Transverse colon (tissue), 4 donors: ENCODE data around the gene LENG8. TPM values are rescaled to one million over a fixed set of nuclear protein-coding genes. Genes with fewer than 3 reads are reported as not detected.

ENCODE experiments used
- DNase-seq: peaks from one replicate; pipeline ENCODE4 v3.0.0-alpha.2; 2019
- H3K27ac ChIP-seq, 4 donors: fragments of 200-600 bp; sonication (generic); 2 replicates each; pipeline ENCODE4 v1.5.1; 2016 to 2018; ENCODE audit warnings: inconsistent platforms in 4 of 4
- H3K27me3 ChIP-seq: fragments of 200-600 bp; sonication (generic); 2 replicates; pipeline ENCODE4 v1.5.1; 2017; ENCODE audit warnings: inconsistent platforms
- H3K36me3 ChIP-seq, 4 donors: fragments of 200-600 bp; sonication (generic); 2 replicates each; pipeline ENCODE4 v1.5.1; 2017 to 2019; ENCODE audit warnings: inconsistent platforms in 4 of 4
- H3K4me1 ChIP-seq, 4 donors: fragments of 200-600 bp; sonication (generic); 2 replicates each; pipeline ENCODE4 v1.5.1; 2017 to 2020; ENCODE audit warnings: inconsistent platforms in 4 of 4
- H3K4me3 ChIP-seq, 4 donors: fragments of 200-600 bp; sonication (generic); 1 replicate in 1 of 4; 2 replicates in 3 of 4; pipeline versions ENCODE4 v1.5.1 to v1.6.1; 2017 to 2019; ENCODE audit warnings: inconsistent platforms in 4 of 4
- H3K9me3 ChIP-seq, 2 donors: fragments of 200-600 bp; sonication (generic); 2 replicates each; pipeline ENCODE4 v1.5.1; 2017 to 2019; ENCODE audit warnings: inconsistent platforms in 2 of 2
- CTCF ChIP-seq, 5 experiments: fragments of 200-600 bp in 3 of 5; fragments of 450-650 bp in 2 of 5; sonication (generic) in 3 of 5; IDR thresholded peaks; 1 replicate in 2 of 5; 2 replicates in 3 of 5; pipeline ENCODE4 v1.5.1; 2016 to 2017; ENCODE audit warnings: antibody characterized with exemption in 5 of 5, inconsistent platforms in 3 of 5, mild to moderate bottlenecking in 2 of 5, moderate library complexity in 1 of 5
- EP300 ChIP-seq: sonication (generic); formaldehyde crosslinking; IDR thresholded peaks from one replicate; pipeline ENCODE4 v1.6.1; 2017; ENCODE audit warnings: antibody characterized with exemption, low read depth
- POLR2A ChIP-seq: fragments of 450-650 bp; IDR thresholded peaks from one replicate; pipeline ENCODE4 v1.6.1; 2016; ENCODE audit warnings: antibody characterized with exemption, mild to moderate bottlenecking, moderate library complexity
- POLR2AphosphoS5 ChIP-seq, 3 donors: sonication (generic); formaldehyde crosslinking; IDR thresholded peaks; one replicate each; pipeline ENCODE4 v1.6.1; 2016; ENCODE audit warnings: antibody characterized with exemption in 3 of 3
- WGBS, 2 donors: methylation state at CpG; one replicate each; pipeline ENCODE4 v1.1.5; 2018; ENCODE audit warnings: low coverage in 1 of 2; 5-methylcytosine and 5-hydroxymethylcytosine counted together
- in situ Hi-C, 4 donors: fragments of 200-750 bp; cut with MboI; loops; one replicate each; pipeline versions ENCODE4 v1.15.0 to v1.15.1; 2017; ENCODE audit warnings: low sequenced_read_pairs in 3 of 4, low pct_ligation_motif_present in 1 of 4, low pct_unique_long_range_greater_than_20kb in 1 of 4
- intact Hi-C: fragments of 100-400 bp; cut with DNase I; formaldehyde crosslinking; loops from one replicate; pipeline ENCODE4 v1.15.1; 2023; ENCODE audit warnings: low total_unique reads
- total RNA-seq, 4 donors: library from RNA; depleted of rRNA; stranded (reverse); fragments of >200 nt; gene quantifications; one replicate each; pipeline ENCODE4 v1.1.0, GENCODE V29; 2016

LENG8 gene
- total RNA-seq, 4 donors from 2014 or later = 194 to 1,037 (median 566) TPM

DNA sequence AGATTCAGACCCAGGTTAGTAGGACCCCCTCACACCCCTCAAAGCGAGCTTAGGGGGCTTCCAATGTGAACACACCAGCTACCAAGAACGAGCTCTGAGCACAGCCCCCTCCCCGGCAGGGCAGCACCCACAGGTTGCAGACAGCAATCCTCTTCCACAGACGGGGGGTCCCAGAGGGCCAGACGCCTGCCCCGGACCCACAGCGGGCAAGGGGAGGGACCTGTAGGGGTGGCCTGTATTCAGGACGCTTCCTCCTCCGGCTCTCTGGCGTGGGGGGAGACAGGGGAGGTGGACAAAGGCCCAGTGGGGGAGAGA, 29.0 kb upstream of the LENG8 start:
- in situ Hi-C loops (no loop called here), intact Hi-C loops (no loop called here)
- no peaks in the 10 kb centered on the region for H3K36me3 ChIP-seq
- no peak overlapping the region for H3K27ac ChIP-seq
- no peaks in the 10 kb centered on the region for H3K9me3 ChIP-seq
- H3K4me3 ChIP-seq = no peak overlapping the region
- H3K27me3 ChIP-seq = peaks cover 68% of the 10 kb centered on the region
- WGBS, 2 donors = 32% methylated on average over 10 of the region's 10 CpGs; no CpG with 5 or more reads in 1 of the 2 donors
- no peak for TF ChIP-seq EP300
- TF ChIP-seq POLR2A = no peak
- no peak for DNase-seq
- peaks cover 0 to 5% (median 0%) of the 10 kb centered on the region in 4 donors for H3K4me1 ChIP-seq

- TF ChIP-seq CTCF (IDR thresholded peaks at IDR 0.05) (no peak), EP300 (no peak), POLR2A (no peak), POLR2AphosphoS5 (IDR thresholded peaks at IDR 0.05) (no peak)
- Histone ChIP-seq H3K9me3 (no peaks in the 10 kb centered on the region), H3K36me3 (no peaks in the 10 kb centered on the region), H3K4me3 (no peak overlapping the region), H3K27ac (peak overlapping the region in 1 of 4 donors; percentile 25), H3K27me3 (peaks cover 66% of the 10 kb centered on the region), H3K4me1 (peaks cover 0 to 5% (median 0%) of the 10 kb centered on the region in 4 donors)
- WGBS, 2 donors = 15% methylated on average over 24 of the region's 37 CpGs; no CpG with 5 or more reads in 1 of the 2 donors
- intact Hi-C loops (no loop called here), in situ Hi-C loops (no loop called here)
- DNase-seq = no peak
Observed at GRCh38 chr19:54420383-54421168, 28.4 kb upstream of the LENG8 start.

- Histone ChIP-seq H3K36me3 (no peaks in the 10 kb centered on the region), H3K9me3 (no peaks in the 10 kb centered on the region), H3K27me3 (peaks cover 66% of the 10 kb centered on the region), H3K4me3 (no peak overlapping the region), H3K27ac (no peak overlapping the region), H3K4me1 (peaks cover 0 to 5% (median 0%) of the 10 kb centered on the region in 4 donors)
- DNase-seq = no peak
- intact Hi-C loops = no loop called here
- WGBS, 2 donors = 38% methylated on average over 9 of the region's 9 CpGs; no CpG with 5 or more reads in 1 of the 2 donors
- TF ChIP-seq POLR2AphosphoS5 (IDR thresholded peaks at IDR 0.05) (no peak), POLR2A (no peak), EP300 (no peak), CTCF (IDR thresholded peaks at IDR 0.05) (no peak)
- in situ Hi-C loops = no loop called here
Observed at GRCh38 chr19:54421169-54421516, 27.9 kb upstream of the LENG8 start.

DNA sequence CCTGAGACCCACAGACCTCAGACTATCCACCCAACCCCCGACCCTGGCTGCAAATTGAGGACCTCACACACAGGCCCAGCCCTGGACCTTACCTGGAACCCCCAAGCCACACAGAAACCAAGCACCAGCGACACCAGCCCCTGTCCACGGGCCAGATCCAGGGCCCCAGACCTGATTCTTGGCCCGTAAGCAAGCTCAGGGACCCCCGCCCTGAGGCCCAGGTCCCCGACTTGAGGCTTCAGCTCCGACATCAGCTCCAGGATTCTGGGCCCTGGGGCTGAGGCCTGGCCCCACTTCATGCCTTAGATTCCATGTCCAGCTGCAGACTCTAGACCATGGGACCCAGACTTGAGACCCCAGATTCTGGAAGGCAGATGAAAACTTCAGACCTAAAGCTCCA, 27.5 kb upstream of the LENG8 start:
- Histone ChIP-seq H3K4me3 (no peak overlapping the region), H3K27me3 (peaks cover 66% of the 10 kb centered on the region), H3K4me1 (peaks cover 0 to 5% (median 0%) of the 10 kb centered on the region in 4 donors), H3K36me3 (no peaks in the 10 kb centered on the region), H3K27ac (no peak overlapping the region), H3K9me3 (no peaks in the 10 kb centered on the region)
- intact Hi-C loops (no loop called here), in situ Hi-C loops (no loop called here)
- TF ChIP-seq CTCF (IDR thresholded peaks at IDR 0.05) (no peak), POLR2A (no peak), POLR2AphosphoS5 (IDR thresholded peaks at IDR 0.05) (no peak), EP300 (no peak)
- DNase-seq = no peak
- WGBS, 2 donors = 78% methylated on average over 7 of the region's 7 CpGs; no CpG with 5 or more reads in 1 of the 2 donors
